ENCODE measurements around the gene ACIN1.

The ACIN1 gene

DNA sequence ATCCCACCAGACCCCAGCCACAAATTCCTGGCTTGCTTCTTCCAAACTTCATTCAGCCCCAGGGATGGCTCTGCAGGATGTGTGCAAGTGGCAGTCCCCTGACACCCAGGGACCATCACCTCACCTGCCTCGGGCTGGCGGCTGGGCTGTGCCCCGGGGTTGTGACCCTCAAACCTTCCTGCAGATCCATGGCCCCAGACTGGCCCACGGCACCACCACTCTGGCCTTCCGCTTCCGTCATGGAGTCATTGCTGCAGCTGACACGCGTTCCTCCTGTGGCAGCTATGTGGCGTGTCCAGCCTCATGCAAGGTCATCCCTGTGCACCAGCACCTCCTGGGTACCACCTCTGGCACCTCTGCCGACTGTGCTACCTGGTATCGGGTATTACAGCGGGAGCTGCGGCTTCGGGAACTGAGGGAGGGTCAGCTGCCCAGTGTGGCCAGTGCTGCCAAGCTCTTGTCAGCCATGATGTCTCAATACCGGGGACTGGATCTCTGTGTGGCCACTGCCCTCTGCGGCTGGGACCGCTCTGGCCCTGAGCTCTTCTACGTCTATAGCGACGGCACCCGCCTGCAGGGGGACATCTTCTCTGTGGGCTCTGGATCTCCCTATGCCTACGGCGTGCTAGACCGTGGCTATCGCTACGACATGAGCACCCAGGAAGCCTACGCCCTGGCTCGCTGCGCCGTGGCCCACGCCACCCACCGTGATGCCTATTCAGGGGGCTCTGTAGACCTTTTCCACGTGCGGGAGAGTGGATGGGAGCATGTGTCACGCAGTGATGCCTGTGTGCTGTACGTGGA is 52.6 kb downstream of the ACIN1 start, which contains the start of gene PSMB11:
Gene PSMB11, plus strand, starts transcription at position 51 of the 804 bp plus-strand sequence. Its CDS starts 14 bp downstream, at position 65.
- Histone ChIP-seq H4K20me1 (ENCODE audit: low read depth, low read length) (no peaks in the 10 kb centered on the region), H3K4me2 (ENCODE audit: low read depth, low read length, poor library complexity, severe bottlenecking) (no peak within 1 kb of the TSS), H3K27me3 (ENCODE audit: low read length) (no peaks in the 10 kb centered on the region), H3K9me3 (ENCODE audit: insufficient read depth, low read length) (no peaks in the 10 kb centered on the region), H3K36me3 (ENCODE audit: low read length) (no peaks in the 10 kb centered on the region), H3F3A (ENCODE audit: insufficient read depth) (no peaks in the 10 kb centered on the region), H3K27ac (ENCODE audit: low read depth, low read length) (no peak within 1 kb of the TSS), H2AFZ (ENCODE audit: low read depth, low read length, severe bottlenecking) (no peak within 1 kb of the TSS), H3K4me3 (ENCODE audit: insufficient read depth, low read length, poor library complexity, severe bottlenecking) (no peak within 1 kb of the TSS), H3K9ac (ENCODE audit: low read length) (no peak within 1 kb of the TSS), H3K79me2 (ENCODE audit: insufficient read depth, low read length) (no peaks in the 10 kb centered on the region), H3K9me2 (replicated peaks; ENCODE audit: insufficient read depth, low read length) (no peaks in the 10 kb centered on the region)
- TF ChIP-seq EZH2phosphoT487 (conservative IDR thresholded peaks at IDR 0.05; ENCODE audit: low read length): no peak
- TF ChIP-seq, protein P1, sequence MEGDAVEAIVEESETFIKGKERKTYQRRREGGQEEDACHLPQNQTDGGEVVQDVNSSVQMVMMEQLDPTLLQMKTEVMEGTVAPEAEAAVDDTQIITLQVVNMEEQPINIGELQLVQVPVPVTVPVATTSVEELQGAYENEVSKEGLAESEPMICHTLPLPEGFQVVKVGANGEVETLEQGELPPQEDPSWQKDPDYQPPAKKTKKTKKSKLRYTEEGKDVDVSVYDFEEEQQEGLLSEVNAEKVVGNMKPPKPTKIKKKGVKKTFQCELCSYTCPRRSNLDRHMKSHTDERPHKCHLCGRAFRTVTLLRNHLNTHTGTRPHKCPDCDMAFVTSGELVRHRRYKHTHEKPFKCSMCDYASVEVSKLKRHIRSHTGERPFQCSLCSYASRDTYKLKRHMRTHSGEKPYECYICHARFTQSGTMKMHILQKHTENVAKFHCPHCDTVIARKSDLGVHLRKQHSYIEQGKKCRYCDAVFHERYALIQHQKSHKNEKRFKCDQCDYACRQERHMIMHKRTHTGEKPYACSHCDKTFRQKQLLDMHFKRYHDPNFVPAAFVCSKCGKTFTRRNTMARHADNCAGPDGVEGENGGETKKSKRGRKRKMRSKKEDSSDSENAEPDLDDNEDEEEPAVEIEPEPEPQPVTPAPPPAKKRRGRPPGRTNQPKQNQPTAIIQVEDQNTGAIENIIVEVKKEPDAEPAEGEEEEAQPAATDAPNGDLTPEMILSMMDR (IDR thresholded peaks at IDR 0.05; ENCODE audit: insufficient read depth, low read length, poor library complexity, severe bottlenecking): no peak

DNA sequence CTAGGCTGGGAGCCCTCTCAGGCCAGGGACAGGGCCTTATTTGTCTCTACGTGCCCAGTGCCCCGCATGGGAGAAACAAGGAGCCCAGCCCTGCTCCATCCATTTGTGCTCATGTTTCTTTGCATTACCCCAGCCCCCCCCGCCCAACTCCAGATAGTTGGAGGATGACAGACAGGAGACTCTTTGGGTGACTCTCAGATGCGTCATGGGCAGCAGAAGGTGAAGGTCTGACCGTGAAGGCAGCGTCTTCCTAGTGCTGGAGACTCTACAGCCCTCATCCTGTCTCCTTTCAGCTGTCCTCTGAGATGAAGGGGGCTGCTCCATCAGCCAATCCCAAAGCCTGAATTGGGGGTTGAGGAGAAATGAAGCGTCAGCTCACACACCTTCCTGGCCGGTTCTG is 53.2 kb downstream of the ACIN1 start:
- H3F3A ChIP-seq (ENCODE audit: insufficient read depth): no peaks in the 10 kb centered on the region
- H3K79me2 ChIP-seq (ENCODE audit: insufficient read depth, low read length): no peaks in the 10 kb centered on the region
- no peak for TF ChIP-seq EZH2phosphoT487 (conservative IDR thresholded peaks at IDR 0.05; ENCODE audit: low read length)
- TF ChIP-seq, protein P1 (IDR thresholded peaks at IDR 0.05; ENCODE audit: insufficient read depth, low read length, poor library complexity, severe bottlenecking): no peak
- no peak overlapping the region for H3K27ac ChIP-seq (ENCODE audit: low read depth, low read length)
- no peak overlapping the region for H2AFZ ChIP-seq (ENCODE audit: low read depth, low read length, severe bottlenecking)
- no peak overlapping the region for H3K4me2 ChIP-seq (ENCODE audit: low read depth, low read length, poor library complexity, severe bottlenecking)
- no peaks in the 10 kb centered on the region for H3K27me3 ChIP-seq (ENCODE audit: low read length)
- no peaks in the 10 kb centered on the region for H4K20me1 ChIP-seq (ENCODE audit: low read depth, low read length)
- H3K36me3 ChIP-seq (ENCODE audit: low read length): no peaks in the 10 kb centered on the region
- H3K4me3 ChIP-seq (ENCODE audit: insufficient read depth, low read length, poor library complexity, severe bottlenecking): no peak overlapping the region
- H3K9me3 ChIP-seq (ENCODE audit: insufficient read depth, low read length): no peaks in the 10 kb centered on the region
- no peaks in the 10 kb centered on the region for H3K9me2 ChIP-seq (replicated peaks; ENCODE audit: insufficient read depth, low read length)
- H3K9ac ChIP-seq (ENCODE audit: low read length): no peak overlapping the region

DNA sequence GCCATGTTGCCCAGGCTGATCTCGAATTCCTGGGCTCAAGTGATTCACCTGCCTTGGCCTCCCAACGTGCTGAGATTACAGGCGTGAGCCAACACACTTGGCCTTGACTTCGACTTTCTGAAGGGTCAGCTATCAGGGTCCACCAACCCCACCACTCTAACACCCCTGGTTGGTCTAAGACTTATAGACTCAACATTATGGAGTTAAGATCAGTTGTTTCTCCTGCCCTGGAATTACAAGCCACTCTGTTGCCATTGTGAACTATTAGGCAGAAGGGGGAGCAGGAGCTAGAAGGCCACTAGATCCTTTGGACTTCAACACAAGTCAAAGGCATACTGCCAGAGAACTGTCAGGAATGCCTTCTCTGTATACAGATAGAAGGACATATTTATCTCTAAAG is 54.8 kb downstream of the ACIN1 start:
- Histone ChIP-seq H4K20me1 (ENCODE audit: low read depth, low read length) (no peaks in the 10 kb centered on the region), H3K27ac (ENCODE audit: low read depth, low read length) (no peak overlapping the region), H3K36me3 (ENCODE audit: low read length) (no peaks in the 10 kb centered on the region), H3K4me3 (ENCODE audit: insufficient read depth, low read length, poor library complexity, severe bottlenecking) (no peak overlapping the region), H3K9me3 (ENCODE audit: insufficient read depth, low read length) (no peaks in the 10 kb centered on the region), H3F3A (ENCODE audit: insufficient read depth) (no peaks in the 10 kb centered on the region), H3K79me2 (ENCODE audit: insufficient read depth, low read length) (no peaks in the 10 kb centered on the region), H2AFZ (ENCODE audit: low read depth, low read length, severe bottlenecking) (no peak overlapping the region), H3K4me2 (ENCODE audit: low read depth, low read length, poor library complexity, severe bottlenecking) (no peak overlapping the region), H3K9me2 (replicated peaks; ENCODE audit: insufficient read depth, low read length) (no peaks in the 10 kb centered on the region), H3K27me3 (ENCODE audit: low read length) (no peaks in the 10 kb centered on the region), H3K9ac (ENCODE audit: low read length) (no peak overlapping the region)
- TF ChIP-seq EZH2phosphoT487 (conservative IDR thresholded peaks at IDR 0.05; ENCODE audit: low read length): no peak
- TF ChIP-seq, protein P1 (IDR thresholded peaks at IDR 0.05; ENCODE audit: insufficient read depth, low read length, poor library complexity, severe bottlenecking): no peak
